OCI-LY3 (cell line): Measurements from ENCODE around the gene ASTN2.

ENCODE experiments used
- EZH2phosphoT487 ChIP-seq: fragments of 200-600 bp; shearing (Covaris generic); IDR thresholded peaks from 2 replicates; pipeline ENCODE4 v1.6.1; 2018; ENCODE audit warnings: antibody characterized with exemption, mixed run types, low read depth
- TF ChIP-seq, protein P1 (sequence below): fragments of 200-600, 300-600 bp; sonication (generic); IDR thresholded peaks from 2 replicates; pipeline ENCODE4 v1.5.1; 2014; ENCODE audit warnings: antibody characterized with exemption, low read length, low read depth

- no peak for TF ChIP-seq EZH2phosphoT487
- TF ChIP-seq, protein P1, sequence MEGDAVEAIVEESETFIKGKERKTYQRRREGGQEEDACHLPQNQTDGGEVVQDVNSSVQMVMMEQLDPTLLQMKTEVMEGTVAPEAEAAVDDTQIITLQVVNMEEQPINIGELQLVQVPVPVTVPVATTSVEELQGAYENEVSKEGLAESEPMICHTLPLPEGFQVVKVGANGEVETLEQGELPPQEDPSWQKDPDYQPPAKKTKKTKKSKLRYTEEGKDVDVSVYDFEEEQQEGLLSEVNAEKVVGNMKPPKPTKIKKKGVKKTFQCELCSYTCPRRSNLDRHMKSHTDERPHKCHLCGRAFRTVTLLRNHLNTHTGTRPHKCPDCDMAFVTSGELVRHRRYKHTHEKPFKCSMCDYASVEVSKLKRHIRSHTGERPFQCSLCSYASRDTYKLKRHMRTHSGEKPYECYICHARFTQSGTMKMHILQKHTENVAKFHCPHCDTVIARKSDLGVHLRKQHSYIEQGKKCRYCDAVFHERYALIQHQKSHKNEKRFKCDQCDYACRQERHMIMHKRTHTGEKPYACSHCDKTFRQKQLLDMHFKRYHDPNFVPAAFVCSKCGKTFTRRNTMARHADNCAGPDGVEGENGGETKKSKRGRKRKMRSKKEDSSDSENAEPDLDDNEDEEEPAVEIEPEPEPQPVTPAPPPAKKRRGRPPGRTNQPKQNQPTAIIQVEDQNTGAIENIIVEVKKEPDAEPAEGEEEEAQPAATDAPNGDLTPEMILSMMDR: no peak
These were observed 947.0 kb downstream of the ASTN2 start for GRCh38 chr9:116467740-116468351.
